KOPT-K1 (cell line): Measurements from ENCODE around the gene SOST.
"Not testable (repeated sequence)": the region's sequence is repeated elsewhere in the genome, so short reads cannot be mapped to it uniquely, and the experiment has no call there.

Experiments
- H3K27ac ChIP-seq: fragments of 200-600 bp; sonication (generic); 2 replicates; pipeline ENCODE4 v1.5.1; 2016; ENCODE audit warnings: antibody characterized with exemption, mild to moderate bottlenecking, low read depth, low read length; ENCODE audit not compliant: poor library complexity, severe bottlenecking
- H3K36me3 ChIP-seq: fragments of 200-600 bp; sonication (generic); 2 replicates; pipeline ENCODE4 v1.5.1; 2017; ENCODE audit warnings: antibody characterized with exemption, mild to moderate bottlenecking, low read length, moderate library complexity; ENCODE audit not compliant: insufficient read depth
- H3K9me3 ChIP-seq: fragments of 200-600 bp; sonication (generic); 2 replicates; pipeline ENCODE4 v1.5.1; 2017; ENCODE audit warnings: antibody characterized with exemption, low read length, mild to moderate bottlenecking; ENCODE audit not compliant: insufficient read depth, poor library complexity, severe bottlenecking

The SOST gene

DNA sequence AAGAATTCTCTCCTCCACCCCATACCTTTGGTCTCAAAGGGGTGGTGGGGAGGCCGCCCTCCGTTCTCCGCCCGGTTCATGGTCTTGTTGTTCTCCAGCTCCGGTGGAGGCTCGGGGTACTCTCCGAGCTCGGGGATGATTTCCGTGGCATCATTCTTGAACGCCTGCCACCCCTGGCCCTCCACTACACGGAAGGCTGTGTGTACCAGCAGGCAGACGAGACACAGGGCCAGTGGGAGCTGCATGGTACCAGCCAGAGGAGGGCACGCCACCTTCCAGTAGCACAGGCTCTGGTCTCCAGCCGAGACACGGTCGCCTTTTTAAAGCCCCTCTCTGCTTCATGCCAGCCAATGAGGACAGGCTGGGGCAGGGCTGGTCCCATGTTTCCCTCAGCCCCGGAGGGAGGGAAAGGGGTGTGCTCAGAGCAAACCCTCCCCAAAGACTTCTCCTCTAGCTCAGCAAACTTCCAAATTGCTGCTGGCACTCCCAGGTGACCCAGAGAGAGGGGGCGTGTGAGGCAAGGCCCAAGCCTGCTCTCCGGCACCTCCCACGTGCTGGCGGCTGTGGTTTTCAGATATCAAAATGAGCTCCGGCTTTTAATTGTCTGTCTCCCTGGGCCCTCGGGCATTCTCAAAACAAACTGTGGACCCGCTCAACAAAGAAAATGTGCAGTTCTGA, at the start of gene SOST:
TSS of gene SOST (minus strand) at position 295 of the 678 bp plus-strand sequence. CDS start at position 245, 50 bp downstream.
- Histone ChIP-seq H3K9me3 (no peaks in the 10 kb centered on the region), H3K36me3 (no peaks in the 10 kb centered on the region), H3K27ac (no peak within 1 kb of the TSS)

DNA sequence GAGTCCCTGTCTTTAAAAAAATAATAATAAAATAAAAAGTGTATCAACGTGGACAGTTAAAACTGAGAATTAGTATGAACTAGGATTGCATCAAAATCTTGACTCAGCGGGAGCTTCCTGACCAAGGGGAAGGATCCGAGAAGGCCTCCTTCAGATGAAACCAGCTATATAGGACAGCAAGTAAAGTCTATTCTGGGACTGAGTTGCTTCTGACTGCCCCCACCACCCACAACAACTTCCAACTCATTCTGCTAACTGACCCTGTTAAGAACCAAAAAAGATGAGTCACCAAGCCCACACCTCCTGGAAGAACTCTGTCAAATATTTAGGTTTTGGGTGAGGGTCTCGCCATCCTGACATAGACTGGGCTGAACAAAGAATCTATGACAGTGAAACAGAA, 49.5 kb upstream of the SOST start:
- H3K9me3 ChIP-seq, result peaks cover 11% of the 10 kb centered on the region
- H3K27ac ChIP-seq, result no peak overlapping the region
- no peaks in the 10 kb centered on the region for H3K36me3 ChIP-seq

DNA sequence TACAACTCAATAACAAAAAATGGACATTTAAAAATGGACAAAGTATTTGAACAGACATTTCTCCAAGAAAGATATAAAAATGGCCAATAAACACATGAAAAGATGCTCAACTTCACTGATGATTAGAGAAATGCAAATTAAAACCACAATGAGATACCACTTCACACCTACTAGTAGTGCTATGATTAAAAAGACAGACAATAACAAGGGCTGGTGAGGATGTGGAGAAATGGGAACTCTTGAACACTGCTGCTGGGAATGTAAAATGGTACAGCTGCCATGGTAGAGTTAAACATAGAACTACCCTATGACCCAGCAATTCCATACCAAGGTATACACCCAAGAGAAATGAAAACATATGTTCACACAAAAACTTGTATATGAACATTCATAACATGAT, 46.5 kb upstream of the SOST start:
- peaks cover 11% of the 10 kb centered on the region for H3K9me3 ChIP-seq
- H3K36me3 ChIP-seq, result no peaks in the 10 kb centered on the region
- H3K27ac ChIP-seq, result no peak overlapping the region

DNA sequence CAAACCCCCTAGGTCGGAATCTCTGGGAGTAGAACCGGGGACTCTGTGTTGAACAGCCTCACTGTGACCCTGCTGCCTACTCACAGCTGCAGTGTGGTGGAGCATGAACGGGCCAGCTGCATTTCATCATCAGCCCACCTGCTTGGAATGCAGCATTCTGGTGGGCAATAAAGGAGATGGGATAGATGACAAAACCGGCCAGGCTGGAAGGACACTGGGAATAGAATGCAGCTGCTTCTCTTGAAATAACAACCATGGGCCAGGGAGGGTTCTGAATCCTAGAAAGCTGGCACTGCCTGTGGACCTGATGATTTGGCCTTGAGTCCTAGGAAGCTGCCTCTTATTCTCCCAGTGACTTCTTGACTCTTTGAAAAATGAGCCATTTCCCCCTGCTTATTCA, 45.2 kb upstream of the SOST start:
- H3K9me3 ChIP-seq, result peaks cover 11% of the 10 kb centered on the region
- H3K27ac ChIP-seq, result no peak overlapping the region
- H3K36me3 ChIP-seq, result no peaks in the 10 kb centered on the region

- Histone ChIP-seq H3K36me3 (no peaks in the 10 kb centered on the region), H3K9me3 (peaks cover 11% of the 10 kb centered on the region), H3K27ac (no peak overlapping the region)
These were observed 43.3 kb upstream of the SOST start for GRCh38 chr17:43801844-43802243.

GRCh38 chr17:43800736-43801135, 42.1 kb upstream of the SOST start:
- Histone ChIP-seq H3K27ac (no peak overlapping the region), H3K9me3 (peaks cover 11% of the 10 kb centered on the region), H3K36me3 (no peaks in the 10 kb centered on the region)

- Histone ChIP-seq H3K9me3 (no peaks in the 10 kb centered on the region), H3K27ac (no peak overlapping the region), H3K36me3 (no peaks in the 10 kb centered on the region)
These were observed 40.5 kb upstream of the SOST start for GRCh38 chr17:43799047-43799446.

- not testable (repeated sequence) for H3K9me3 ChIP-seq, H3K27ac ChIP-seq, H3K36me3 ChIP-seq
These were observed 39.4 kb upstream of the SOST start for GRCh38 chr17:43798024-43798423.

DNA sequence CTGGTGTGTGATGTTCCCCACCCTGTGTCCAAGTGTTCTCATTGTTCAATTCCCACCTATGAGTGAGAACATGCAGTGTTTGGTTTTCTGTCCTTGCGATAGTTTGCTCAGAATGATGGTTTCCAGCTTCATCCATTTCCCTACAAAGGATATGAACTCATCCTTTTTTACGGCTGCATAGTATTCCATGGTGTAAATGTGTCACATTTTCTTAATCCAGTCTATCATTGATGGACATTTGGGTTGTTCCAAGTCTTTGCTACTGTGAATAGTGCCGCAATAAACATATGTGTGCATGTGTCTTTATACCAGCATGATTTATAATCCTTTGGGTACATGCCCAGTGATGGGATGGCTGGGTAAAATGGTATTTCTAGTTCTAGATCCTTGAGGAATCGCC, 34.1 kb upstream of the SOST start:
- H3K36me3 ChIP-seq, H3K9me3 ChIP-seq, H3K27ac ChIP-seq: not testable (repeated sequence)

GRCh38 chr17:43791589-43791988, 33.0 kb upstream of the SOST start:
- no peaks in the 10 kb centered on the region for H3K36me3 ChIP-seq
- peaks cover 4% of the 10 kb centered on the region for H3K9me3 ChIP-seq
- H3K27ac ChIP-seq, result no peak overlapping the region

GRCh38 chr17:43790311-43790940, 31.8 kb upstream of the SOST start:
- no peaks in the 10 kb centered on the region for H3K36me3 ChIP-seq
- H3K27ac ChIP-seq, result no peak overlapping the region
- peaks cover 4% of the 10 kb centered on the region for H3K9me3 ChIP-seq

- H3K27ac ChIP-seq, result no peak overlapping the region
- H3K36me3 ChIP-seq, result no peaks in the 10 kb centered on the region
- peaks cover 4% of the 10 kb centered on the region for H3K9me3 ChIP-seq
These were observed 30.9 kb upstream of the SOST start for GRCh38 chr17:43789482-43789881.

DNA sequence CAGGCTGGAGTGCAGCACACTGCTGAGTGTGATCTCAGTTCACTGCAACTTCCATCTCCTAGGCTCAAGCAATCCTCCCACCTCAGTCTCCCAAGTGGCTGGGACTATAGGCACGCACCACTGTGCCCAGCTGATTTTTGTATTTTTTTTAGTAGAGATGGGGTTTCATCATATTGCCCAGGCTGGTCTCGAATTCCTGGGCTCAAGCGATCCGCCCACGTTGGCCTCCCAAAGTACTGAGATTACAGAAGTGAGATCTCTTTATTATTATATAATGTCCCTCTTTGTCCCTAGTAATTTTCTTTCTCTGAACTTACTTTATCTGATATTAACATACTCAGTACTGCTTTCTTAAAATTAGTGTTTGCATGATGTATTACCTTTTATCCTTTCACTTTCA, 29.9 kb upstream of the SOST start:
- Histone ChIP-seq H3K9me3 (peaks cover 4% of the 10 kb centered on the region), H3K36me3 (no peaks in the 10 kb centered on the region), H3K27ac (no peak overlapping the region)

DNA sequence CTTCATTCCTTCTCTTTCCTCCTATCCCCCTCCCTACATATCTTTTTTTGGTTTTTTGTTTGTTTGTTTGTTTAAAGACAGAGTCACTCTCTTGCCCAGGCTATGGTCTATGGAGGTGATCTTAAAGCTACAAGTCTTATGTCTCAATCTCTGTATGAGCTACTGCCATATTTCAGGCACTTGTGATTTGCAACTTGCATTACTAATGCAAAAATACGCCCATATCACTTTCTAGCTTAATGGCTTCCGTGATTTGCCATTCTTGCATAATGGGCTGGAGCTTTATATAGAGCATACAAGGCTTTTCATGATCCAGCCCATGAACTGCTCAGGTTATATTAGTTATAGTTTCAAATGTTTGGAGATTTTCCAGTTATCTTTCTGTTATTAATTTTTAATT, 29.1 kb upstream of the SOST start:
- no peak overlapping the region for H3K27ac ChIP-seq
- H3K36me3 ChIP-seq, result no peaks in the 10 kb centered on the region
- H3K9me3 ChIP-seq, result peaks cover 4% of the 10 kb centered on the region

- Histone ChIP-seq H3K36me3 (no peaks in the 10 kb centered on the region), H3K9me3 (peaks cover 1% of the 10 kb centered on the region), H3K27ac (no peak overlapping the region)
These were observed 26.1 kb upstream of the SOST start for GRCh38 chr17:43784628-43785101.

GRCh38 chr17:43784068-43784467, 25.5 kb upstream of the SOST start:
- Histone ChIP-seq H3K36me3 (no peaks in the 10 kb centered on the region), H3K27ac (no peak overlapping the region)

More at GRCh38 chr17:43784068-43784467, 25.5 kb upstream of the SOST start:
- no peaks in the 10 kb centered on the region for H3K9me3 ChIP-seq
